HG02678 (cell line): Measurements from ENCODE around the gene TENT4A.

Source experiments
- ATAC-seq: cut with Tn5 transposase; IDR thresholded peaks from one replicate; pipeline ENCODE4 v1.9.1; 2021; ENCODE audit warnings: mild to moderate bottlenecking, moderate library complexity; ENCODE audit not compliant: unreplicated experiment

The TENT4A gene

DNA sequence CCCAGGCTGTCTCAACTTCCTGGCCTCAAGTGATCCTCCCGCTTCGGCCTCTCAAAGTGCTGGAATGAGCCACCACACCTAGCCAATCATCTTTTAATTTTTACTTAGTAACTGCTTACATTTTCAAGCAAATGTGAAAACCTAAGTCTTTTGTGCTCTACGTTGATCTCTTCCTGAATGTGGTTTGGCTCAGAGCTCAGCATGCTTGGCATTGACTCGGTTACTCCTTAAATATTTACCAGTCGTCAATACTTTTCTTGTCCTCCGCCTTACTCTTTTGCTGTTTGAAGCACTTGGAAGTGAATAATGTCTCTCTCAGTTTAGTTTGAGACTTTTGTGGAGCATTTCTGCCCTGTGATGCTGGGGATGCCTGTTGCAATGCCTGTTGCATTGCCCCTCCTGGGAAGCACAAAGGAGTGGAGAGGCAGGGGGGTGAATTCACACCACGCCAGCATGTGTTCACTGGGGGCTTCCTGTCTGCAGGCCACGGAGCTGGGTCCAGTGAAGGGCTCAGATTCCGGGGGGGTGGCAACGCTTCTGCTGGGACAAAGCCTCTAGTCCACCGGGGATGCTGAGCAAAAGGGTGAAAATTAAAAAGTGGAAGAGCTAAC, 13.1 kb upstream of the TENT4A start:
- no peak for ATAC-seq

DNA sequence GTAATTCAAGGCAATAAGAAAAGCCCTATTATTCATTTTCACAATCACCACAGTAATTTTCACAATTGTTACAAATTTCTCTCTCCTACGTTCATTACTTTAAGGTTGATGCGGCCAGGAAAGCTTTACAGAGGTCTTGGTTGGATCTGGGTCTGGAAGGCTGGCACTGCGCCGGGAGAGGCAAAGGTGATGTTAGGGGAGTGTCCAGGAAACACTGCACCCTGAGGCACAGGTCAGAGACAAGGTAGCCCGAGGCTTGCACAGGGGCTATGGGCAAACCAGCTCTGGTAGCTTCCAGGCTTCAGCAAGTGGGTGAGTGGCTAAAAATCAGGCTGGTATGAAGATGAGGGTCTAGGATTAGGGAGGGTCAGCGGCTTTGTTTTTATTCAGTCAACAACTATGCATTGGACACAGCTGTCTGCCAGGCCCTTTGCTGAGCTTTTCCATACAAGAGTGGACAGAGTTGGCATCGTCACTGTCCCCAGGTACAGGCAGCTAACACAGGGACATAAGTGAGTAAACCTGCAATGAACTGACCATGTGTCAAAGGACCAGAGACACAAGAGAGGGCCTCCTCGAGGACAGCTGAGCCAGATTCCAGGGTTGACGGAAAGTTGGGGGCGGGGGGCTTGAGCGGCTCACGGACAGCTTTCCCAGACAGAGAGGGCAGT, 12.4 kb upstream of the TENT4A start:
- no peak for ATAC-seq

DNA sequence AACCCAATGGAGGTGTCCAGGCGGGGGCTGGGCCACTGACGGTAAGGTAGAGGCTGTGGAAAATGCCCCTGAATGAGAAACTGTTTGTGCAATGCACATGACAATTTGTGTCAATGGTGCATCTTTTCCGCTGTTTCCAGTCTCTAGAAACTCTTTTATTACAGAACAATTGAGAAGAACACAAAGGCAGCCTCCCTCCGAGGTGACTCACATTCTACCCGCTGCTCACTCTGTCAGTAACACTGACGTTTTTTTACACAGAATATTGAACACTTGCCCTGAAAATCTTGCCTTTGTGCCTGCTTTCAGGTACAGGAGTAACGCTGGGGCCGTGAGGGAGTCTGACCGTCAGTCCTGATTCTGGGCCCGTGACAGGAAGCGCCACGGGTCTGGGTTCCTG, 11.7 kb upstream of the TENT4A start:
- ATAC-seq: no peak

DNA sequence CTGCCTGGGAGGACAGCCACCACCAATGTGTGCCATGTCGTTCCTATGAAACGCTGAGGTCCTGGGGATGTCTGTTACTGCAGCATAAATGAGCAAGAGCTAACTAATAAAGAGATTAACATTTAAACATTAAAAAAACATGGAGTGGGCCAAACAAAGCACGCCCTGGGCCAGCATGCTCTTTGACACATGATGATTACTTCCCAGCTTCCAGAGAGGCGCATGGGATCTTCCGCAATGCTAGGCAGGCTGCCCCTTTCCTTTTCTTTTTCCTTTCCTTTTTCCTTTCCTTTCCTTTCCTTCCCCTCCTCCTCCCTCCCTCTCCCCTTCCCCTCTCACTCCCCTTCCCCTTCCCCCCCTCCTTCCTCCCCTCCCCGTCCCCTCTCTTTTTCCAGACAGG, 10.6 kb upstream of the TENT4A start:
- no peak for ATAC-seq

DNA sequence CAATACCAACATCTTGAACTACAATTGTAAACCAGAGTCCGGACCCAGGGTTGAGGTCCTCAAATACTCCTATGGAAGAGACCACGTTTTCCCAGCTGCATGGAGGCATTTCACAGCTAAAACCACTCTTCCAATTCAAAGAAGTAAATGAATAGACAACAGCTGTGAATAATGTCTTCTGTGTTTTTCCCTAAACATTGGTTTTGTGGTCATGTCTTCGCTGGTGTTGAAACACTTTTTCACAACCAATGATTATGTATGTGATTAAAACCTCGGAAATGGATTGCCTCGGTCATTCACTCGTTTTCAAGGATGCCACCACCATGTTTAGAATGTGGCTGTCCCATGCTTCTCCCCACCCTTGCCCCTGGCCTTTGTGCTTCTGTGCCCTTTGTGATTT, 9.4 kb upstream of the TENT4A start:
- ATAC-seq: no peak

DNA sequence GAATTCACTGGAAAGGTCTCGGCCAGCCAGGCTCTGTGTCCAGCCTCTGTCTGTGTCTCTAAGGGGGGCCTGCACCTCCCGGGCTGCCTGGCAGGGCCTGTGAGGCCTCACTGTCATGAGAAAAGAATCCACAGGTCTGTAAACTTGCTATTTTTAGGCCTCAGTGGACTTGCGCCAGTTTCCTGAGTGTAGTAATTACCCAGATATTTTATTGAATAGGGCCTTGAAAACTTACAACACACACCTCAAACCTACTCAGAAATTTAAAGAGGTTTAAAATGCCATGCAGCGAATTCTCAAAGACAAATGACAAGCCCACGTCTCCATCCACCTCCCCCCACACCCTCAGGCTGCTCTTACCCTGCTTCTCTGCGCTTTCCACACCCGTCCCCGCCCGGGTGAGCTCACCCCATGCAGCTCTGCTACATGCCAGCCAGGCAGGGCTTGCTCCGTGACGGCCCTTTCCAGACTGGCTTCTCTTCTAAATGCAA, 8.8 kb upstream of the TENT4A start:
- ATAC-seq: no peak

DNA sequence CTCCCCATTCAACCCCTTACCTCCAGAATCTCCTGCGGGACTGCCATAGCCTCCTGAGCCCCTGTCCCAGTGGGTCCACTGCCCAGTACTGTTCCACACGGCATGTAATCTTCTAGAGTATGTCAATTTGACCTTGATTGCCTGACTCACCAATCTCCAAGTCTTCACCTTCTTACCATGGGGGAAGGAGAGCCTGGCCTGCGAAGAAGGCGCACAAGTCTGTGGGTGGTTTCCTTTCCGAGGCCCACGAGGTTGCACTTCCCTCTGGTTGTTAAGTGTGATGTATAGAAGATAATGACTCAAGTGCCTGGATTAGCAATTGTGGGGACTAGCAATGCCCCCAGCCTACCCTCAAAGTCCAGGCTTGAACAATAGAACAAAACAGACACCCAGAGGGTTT, 8.1 kb upstream of the TENT4A start:
- ATAC-seq: peak; percentile 81

DNA sequence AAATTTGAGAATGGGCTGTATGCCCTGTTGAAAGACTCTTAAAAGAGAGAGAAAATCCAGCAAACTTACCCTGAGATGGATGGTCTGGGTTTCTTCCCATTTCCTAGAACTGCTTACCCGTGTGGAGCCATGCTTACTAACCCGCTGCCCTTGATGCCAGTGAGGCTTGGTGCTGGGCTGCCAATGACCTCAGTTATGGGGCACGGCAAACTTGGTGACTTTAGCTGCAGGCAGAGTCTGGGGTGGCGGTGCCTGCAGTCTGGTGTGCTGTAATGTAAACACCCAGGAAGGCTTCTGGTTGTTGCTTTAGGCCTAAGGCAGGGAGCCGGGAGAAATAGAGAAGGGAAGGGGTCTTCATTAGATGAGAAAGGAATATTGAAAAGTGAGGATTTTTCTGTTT, 7.3 kb upstream of the TENT4A start:
- no peak for ATAC-seq

DNA sequence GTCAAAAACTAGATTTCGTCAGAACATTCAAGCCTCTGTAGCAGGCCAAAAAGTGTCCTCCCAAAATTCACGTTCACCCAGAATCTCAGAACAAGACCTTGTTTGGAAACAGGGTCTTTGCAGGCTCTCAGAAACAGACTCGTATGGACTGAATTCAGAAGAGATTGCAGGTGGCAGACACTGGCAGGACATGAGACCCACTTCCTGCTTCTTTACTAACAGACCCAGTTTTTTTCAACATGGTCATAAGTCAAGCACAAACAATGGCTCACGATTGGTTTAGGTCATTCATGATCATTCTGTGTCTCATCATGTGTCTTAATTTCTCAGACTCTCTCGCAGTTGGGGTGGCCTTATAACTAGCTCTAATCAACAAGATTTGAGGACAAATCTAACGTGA, 5.4 kb upstream of the TENT4A start:
- no peak for ATAC-seq

DNA sequence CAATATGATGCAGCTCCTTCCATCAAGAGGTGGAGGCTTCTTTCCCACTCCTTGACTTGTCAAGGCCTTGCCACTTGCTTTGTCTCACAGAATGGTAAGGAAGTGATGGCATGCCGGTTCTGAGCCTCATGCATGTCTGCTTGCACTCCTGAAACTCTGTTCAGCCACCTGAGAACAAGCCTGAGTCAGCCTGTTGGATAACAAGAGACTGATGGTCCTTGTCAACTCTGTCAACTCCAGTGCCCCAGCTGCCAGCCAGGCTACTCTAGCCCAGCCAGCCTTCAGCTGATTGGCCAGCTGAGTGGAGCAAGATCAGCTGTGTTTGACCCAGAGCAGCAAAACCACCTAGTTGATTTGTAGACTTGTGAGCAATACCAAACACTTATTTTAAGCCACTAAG, 4.4 kb upstream of the TENT4A start:
- ATAC-seq: no peak

DNA sequence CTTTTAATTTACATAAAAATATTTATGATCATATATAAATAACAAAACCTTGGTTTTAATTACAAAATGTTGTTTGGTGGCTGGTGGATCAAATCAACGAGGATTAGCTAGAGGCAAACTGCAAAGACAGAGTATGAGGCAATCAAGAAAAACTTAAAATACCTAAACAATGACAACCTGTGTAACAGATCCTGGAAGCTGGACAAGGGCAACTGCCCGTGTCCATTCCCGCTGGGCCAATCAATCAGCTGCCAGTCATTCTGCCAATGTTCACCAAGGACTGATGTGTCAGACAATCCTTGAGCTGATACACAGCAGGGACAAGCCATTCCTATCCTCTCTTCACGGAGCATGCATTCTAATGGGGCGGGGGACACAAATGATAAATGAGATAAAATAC, 3.2 kb upstream of the TENT4A start:
- ATAC-seq: no peak

DNA sequence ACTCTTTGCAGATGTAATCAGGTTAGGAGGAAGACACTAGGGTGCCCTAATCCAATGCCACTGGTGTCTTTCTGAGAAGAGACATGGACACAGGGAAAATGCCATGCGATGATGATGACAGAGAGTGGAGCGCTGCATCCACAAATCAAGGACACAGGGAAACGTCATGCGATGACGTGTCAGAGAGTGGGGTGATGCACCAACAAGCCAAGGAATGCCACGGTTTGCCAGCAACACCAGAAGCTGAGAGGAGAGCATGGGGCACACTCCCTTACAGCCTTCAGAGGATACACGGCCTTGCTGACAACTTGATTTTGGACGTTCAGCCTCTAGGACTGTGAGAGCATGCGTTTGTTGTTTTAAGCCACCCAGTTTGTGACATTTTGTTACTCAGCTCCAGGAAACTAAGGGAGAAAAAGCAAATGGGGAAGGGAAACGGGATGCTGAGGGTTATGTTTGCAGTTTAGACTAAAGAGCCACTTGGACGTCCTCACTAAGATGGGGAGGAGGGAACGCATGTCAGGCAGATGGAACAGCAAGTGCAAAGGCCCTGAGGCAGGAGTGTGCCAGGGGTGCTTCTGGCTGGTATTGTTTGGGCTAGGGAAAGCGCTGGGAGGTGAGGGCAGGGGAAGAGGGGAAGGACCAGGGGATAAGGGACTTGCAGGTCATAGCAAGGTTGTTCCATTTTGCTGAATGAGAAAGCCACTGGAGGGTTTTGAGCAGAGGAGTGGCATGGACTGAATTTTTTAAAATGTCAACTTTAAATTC, 2.5 kb upstream of the TENT4A start:
- ATAC-seq: no peak

DNA sequence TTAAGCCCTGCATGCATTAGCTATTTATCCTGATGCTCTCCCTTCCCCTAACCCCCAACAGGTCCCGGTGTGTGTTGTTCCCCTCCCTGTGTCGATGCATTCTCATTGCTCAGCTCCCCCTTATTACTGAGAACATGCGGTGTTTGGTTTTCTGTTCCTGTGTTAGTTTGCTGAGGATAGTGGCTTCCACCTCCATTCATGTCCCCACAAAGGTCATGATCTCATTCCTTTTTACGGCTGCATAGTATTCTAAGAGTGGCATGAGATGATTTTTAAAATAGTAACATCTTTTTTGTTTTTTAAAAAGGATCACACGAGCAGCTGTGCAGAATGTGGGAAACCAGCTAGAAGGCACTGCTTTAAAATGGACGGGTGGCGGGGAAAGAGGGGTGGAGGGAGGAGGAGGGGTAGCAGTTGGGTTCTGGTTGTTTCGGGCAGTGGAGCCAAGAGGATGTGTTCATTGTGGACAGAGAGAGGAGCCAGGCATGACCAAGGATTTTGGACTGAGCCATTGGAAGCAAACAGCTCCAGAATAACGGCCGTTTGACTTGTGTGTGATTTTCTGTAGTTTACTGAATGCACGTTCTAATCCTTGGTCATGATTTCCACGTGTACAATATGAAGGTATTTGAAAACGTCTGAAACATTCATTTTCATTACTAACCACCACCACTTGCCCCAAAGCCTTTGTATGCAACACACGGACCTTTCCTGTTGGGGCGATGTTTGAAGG, 1.7 kb upstream of the TENT4A start:
- peak; percentile 18 for ATAC-seq

DNA sequence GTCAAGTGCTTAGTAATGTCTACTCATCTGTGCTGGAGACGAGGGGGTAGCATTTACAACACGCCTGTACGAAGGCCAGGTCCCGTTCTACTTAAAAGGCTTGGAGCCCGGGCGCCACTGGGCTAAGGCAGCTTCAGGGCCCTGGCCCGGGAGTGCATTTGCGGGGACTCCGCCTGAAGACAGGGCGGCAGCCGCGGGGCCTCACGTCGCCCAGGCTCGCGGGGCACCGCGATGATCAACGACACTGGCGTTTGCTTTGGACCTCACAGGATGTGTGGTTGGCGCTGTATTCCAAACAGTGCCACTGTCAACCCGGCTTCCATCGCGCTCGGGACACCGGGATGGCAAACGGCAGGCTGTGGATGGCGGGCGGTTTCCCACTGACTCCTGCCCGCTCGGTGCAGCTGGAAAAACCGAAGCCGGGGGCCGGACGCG, 1.1 kb upstream of the TENT4A start:
- ATAC-seq: peak; percentile 9

DNA sequence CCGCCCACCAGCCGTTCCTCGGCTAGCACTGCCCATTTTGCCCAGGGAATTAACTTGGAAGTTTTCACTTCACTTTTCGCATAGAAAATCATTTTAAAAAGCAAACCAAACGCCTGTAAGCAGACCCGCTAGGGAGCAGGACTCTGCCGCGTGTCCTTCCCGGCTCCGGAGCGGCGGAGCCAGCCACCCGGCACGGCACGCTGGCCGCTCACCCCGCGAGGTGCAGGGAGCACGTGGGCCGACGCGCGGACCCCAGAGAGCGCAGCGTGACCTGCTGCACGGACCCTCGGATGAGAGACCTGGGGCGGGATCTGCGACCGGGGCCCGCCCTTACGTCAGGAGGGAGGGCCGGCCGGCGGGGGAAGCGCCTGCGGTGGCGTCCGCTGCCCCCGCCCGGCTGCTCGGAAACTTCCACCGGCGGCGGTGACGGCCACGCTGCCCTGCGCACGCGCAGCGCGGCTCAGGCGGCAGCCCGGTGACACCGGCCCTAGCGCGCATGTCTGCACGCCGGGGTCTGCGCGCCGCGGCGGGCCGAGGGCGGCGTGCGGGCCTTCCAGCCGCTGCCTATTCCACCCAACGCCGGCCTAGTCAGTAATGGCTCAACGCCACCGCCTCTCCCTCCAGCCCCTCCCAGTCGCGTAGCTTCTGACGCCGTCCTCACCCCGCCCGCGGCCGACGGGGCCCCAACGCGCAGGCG, 507 bp upstream of the TENT4A start:
- peak; percentile 61 for ATAC-seq

DNA sequence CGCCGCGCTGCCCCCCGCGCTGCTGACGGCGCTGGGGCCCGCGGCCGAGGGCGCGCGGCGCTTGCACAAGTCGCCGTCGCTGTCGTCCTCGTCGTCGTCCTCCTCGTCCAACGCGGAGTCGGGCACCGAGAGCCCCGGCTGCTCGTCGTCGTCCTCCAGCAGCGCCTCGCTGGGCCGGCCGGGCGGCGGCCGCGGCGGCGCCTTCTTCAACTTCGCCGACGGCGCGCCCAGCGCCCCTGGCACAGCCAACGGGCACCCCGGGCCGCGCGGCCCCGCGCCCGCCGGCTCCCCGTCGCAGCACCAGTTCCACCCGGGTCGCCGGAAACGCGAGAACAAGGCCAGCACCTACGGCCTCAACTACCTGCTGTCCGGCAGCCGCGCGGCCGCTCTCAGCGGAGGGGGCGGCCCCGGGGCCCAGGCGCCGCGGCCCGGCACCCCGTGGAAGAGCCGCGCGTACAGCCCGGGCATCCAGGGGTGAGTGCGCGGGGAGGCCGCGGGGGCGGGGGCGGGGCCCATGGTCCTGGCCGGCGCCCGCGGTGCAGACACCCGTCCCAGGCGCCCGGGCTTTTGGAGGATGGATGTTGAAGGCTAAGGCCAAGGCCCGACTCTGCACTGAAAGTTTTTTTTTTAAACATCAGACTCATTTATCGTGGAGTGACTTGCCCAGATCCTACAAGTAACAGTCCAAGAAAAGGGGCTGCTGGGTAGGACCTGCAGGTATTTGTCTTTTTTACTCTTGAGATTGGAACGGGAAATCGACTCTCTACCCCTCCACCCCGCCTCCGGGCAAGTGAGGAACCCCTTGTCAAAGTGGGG, 1.2 kb downstream of the TENT4A start:
- ATAC-seq: no peak

DNA sequence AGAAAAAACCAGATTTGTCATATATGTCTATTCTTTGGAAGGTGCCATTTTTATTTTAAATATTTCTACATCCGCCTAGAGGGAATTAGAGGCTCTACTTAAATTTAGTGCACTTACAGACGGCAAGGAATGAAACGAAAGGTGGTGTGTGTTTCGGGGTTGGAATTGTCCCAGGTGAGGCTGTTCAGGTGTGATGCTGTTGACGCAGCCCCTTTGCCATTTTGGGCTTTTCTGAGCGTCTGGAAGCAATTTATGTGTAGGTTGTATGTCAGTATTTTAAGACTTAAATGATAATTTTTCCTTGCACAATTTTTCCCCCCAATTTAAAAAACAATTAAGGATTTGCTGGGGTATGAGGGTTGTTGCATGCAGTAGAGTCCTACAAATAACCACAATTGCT, 2.0 kb downstream of the TENT4A start:
- ATAC-seq: no peak

DNA sequence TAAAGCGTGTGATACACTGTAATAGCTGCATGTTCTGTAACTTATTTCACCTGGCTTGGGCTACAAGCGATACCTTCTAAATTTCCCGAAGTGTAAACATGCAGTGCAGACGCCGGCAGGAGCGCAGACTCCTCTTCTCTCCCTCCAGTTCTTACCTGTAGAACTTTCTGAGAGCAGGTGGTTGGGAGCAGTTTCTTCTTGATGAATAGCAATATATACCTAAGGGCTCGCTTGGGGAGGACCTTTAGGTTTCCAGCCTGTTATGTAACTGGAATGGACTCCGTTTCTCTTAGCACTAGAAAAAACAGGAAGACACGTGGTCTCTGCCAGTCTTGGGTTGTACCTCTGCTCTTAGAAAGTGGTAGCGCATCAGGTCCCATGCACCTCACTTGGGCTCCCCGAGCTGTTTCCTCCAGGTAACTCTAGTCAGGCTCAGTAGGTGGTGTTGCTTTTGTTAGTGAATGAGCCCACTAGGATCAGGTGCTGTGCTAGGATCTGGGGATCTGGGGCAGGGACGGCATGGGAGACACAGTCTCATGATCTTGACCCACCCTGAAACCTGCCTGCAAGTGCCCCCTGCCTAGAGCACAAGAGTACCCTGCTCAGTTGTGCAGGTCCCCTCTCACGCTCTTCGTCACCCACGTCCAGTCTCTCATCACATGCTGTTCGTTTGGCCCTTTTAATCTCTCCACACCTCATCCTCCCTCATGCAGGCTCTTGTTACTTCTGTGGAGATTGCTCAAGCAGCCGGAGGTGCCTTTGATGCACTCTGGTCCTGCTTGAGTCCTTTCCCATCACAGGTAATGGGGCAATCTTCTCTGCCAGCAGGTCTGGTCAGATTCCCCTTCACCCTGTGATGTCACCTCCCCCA, 2.8 kb downstream of the TENT4A start:
- ATAC-seq: no peak

DNA sequence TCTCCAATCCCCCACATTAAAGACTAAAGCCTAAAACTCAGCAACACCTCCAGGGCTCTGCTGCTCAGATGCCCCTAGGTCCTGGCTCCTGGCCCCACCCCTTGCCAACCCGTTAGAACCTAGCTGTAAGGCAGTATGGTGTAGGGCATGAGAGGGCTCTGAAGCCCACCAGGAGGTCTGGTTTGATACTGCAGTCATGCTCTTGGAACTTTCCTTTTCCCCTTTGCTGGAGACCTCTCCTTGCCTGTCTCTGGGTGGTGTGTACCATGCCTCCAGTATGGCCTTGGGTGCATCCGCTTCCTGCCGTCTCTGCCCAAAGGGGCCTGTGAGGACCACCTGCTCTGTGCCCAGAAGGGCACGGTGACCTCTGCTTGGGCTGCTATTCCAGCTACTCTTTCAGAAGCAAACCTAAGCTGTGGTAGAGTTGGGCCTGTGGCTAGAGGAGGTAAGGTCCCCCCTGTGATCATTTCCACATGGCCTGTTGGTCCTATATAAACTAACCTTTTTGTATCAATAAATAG, 3.5 kb downstream of the TENT4A start:
- ATAC-seq: no peak
